ENCODE results near the gene TLCD3A. TPM values are rescaled to one million over a fixed set of nuclear protein-coding genes. Genes with fewer than 3 reads are reported as not detected.

The TLCD3A gene
- total RNA-seq, 1 experiment from 2014 or later, result 21.6 TPM

DNA sequence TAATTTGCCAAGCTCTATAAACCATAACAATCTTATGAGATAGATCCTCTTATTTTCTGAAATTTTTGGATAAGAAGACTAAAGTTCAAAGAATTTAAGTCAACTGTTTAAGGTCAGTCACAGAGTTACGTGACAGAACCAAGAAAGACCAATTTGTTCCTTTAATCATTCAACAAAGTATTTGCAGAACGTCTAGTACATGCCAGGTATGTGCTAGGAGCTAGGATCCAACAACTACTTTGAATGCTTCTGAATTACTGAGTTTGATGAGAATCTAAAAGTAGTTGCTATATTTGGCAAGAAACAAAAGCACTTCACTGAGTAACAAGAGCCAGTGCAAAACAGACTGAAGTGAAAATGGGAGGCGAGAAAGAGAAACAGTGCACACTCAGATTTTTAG, 34.7 kb downstream of the TLCD3A start (continued):
- TF ChIP-seq, protein P1, sequence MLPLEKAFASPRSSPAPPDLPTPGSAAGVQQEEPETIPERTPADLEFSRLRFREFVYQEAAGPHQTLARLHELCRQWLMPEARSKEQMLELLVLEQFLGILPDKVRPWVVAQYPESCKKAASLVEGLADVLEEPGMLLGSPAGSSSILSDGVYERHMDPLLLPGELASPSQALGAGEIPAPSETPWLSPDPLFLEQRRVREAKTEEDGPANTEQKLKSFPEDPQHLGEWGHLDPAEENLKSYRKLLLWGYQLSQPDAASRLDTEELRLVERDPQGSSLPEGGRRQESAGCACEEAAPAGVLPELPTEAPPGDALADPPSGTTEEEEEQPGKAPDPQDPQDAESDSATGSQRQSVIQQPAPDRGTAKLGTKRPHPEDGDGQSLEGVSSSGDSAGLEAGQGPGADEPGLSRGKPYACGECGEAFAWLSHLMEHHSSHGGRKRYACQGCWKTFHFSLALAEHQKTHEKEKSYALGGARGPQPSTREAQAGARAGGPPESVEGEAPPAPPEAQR (CRISPR knock-in tag; IDR thresholded peaks at IDR 0.05), result no peak
- TF ChIP-seq NR1H2 (CRISPR knock-in tag; IDR thresholded peaks at IDR 0.05) (no peak), TEAD1 (CRISPR knock-in tag; IDR thresholded peaks at IDR 0.05) (no peak), OVOL2 (CRISPR knock-in tag; IDR thresholded peaks at IDR 0.05; ENCODE audit: borderline replicate concordance) (no peak), ZNF416 (CRISPR knock-in tag; IDR thresholded peaks at IDR 0.05) (no peak), FOXK1 (CRISPR knock-in tag; IDR thresholded peaks at IDR 0.05) (no peak)
- TF ChIP-seq, protein P2, sequence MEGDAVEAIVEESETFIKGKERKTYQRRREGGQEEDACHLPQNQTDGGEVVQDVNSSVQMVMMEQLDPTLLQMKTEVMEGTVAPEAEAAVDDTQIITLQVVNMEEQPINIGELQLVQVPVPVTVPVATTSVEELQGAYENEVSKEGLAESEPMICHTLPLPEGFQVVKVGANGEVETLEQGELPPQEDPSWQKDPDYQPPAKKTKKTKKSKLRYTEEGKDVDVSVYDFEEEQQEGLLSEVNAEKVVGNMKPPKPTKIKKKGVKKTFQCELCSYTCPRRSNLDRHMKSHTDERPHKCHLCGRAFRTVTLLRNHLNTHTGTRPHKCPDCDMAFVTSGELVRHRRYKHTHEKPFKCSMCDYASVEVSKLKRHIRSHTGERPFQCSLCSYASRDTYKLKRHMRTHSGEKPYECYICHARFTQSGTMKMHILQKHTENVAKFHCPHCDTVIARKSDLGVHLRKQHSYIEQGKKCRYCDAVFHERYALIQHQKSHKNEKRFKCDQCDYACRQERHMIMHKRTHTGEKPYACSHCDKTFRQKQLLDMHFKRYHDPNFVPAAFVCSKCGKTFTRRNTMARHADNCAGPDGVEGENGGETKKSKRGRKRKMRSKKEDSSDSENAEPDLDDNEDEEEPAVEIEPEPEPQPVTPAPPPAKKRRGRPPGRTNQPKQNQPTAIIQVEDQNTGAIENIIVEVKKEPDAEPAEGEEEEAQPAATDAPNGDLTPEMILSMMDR (IDR thresholded peaks at IDR 0.05), result no peak
- TF ChIP-seq, protein P3, sequence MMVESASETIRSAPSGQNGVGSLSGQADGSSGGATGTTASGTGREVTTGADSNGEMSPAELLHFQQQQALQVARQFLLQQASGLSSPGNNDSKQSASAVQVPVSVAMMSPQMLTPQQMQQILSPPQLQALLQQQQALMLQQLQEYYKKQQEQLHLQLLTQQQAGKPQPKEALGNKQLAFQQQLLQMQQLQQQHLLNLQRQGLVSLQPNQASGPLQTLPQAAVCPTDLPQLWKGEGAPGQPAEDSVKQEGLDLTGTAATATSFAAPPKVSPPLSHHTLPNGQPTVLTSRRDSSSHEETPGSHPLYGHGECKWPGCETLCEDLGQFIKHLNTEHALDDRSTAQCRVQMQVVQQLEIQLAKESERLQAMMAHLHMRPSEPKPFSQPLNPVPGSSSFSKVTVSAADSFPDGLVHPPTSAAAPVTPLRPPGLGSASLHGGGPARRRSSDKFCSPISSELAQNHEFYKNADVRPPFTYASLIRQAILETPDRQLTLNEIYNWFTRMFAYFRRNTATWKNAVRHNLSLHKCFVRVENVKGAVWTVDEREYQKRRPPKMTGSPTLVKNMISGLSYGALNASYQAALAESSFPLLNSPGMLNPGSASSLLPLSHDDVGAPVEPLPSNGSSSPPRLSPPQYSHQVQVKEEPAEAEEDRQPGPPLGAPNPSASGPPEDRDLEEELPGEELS (CRISPR knock-in tag; IDR thresholded peaks at IDR 0.05), result no peak

DNA sequence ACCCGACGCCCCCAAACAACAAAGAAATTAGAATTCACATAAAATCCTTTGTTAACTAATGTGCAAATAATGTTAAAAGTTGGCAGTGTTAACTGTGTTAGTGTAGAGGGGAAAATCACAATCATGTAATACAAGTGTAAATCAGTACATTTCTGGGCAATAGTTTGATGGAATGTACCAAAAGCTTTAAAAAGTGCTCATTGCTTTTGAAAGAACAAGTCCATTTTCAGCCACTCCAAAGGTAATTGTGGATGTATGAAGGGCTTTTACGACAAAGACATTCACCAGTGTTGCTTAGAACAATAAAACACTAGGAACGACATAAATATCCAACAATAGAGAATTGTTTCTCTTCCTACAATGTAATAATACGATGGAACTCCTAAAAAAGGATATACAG, 40.6 kb downstream of the TLCD3A start:
- ATAC-seq (no peak), DNase-seq (ENCODE audit: low spot score) (no peak)
- Mint-ChIP-seq H3K4me1 (no peaks in the 10 kb centered on the region), H3K27me3 (ENCODE audit: low read depth) (no peaks in the 10 kb centered on the region), H3K4me3 (no peak overlapping the region), H3K27ac (no peak overlapping the region), H3K36me3 (peaks cover 79% of the 10 kb centered on the region), H3K9me3 (no peaks in the 10 kb centered on the region)
- POLR2A ChIA-PET, result interaction anchor here (0.7 kb wide), 2 partner anchors 44 to 57 kb away, joined by 3 read pairs; no protein-coding TSS in a partner anchor
- CTCF ChIA-PET, result no interaction called here
- TF ChIP-seq TCF7 (CRISPR knock-in tag; IDR thresholded peaks at IDR 0.05; ENCODE audit: low read depth) (no peak), ATF1 (CRISPR knock-in tag; IDR thresholded peaks at IDR 0.05) (no peak), ZNF317 (CRISPR knock-in tag; IDR thresholded peaks at IDR 0.05; ENCODE audit: borderline replicate concordance, low read depth) (no peak), ELF4 (CRISPR knock-in tag; IDR thresholded peaks at IDR 0.05; ENCODE audit: low read depth) (no peak), FOXJ3 (CRISPR knock-in tag; IDR thresholded peaks at IDR 0.05; ENCODE audit: borderline replicate concordance) (no peak), ZNF263 (CRISPR knock-in tag; IDR thresholded peaks at IDR 0.05; ENCODE audit: low read depth) (no peak), TEAD1 (CRISPR knock-in tag; IDR thresholded peaks at IDR 0.05) (no peak), ESRRA (CRISPR knock-in tag; IDR thresholded peaks at IDR 0.05; ENCODE audit: borderline replicate concordance) (no peak), ZBTB21 (CRISPR knock-in tag; IDR thresholded peaks at IDR 0.05; ENCODE audit: borderline replicate concordance) (no peak), IRF2 (CRISPR knock-in tag; IDR thresholded peaks at IDR 0.05; ENCODE audit: borderline replicate concordance, low read depth) (no peak), EMX1 (CRISPR knock-in tag; IDR thresholded peaks at IDR 0.05) (no peak), CBFB (CRISPR knock-in tag; IDR thresholded peaks at IDR 0.05; ENCODE audit: low read depth) (no peak), OVOL2 (CRISPR knock-in tag; IDR thresholded peaks at IDR 0.05; ENCODE audit: borderline replicate concordance) (no peak)
- TF ChIP-seq, protein P4, sequence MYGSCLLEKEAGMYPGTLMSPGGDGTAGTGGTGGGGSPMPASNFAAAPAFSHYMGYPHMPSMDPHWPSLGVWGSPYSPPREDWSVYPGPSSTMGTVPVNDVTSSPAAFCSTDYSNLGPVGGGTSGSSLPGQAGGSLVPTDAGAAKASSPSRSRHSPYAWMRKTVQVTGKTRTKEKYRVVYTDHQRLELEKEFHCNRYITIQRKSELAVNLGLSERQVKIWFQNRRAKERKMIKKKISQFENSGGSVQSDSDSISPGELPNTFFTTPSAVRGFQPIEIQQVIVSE (CRISPR knock-in tag; IDR thresholded peaks at IDR 0.05; ENCODE audit: borderline replicate concordance), result no peak
- TF ChIP-seq, protein P5, sequence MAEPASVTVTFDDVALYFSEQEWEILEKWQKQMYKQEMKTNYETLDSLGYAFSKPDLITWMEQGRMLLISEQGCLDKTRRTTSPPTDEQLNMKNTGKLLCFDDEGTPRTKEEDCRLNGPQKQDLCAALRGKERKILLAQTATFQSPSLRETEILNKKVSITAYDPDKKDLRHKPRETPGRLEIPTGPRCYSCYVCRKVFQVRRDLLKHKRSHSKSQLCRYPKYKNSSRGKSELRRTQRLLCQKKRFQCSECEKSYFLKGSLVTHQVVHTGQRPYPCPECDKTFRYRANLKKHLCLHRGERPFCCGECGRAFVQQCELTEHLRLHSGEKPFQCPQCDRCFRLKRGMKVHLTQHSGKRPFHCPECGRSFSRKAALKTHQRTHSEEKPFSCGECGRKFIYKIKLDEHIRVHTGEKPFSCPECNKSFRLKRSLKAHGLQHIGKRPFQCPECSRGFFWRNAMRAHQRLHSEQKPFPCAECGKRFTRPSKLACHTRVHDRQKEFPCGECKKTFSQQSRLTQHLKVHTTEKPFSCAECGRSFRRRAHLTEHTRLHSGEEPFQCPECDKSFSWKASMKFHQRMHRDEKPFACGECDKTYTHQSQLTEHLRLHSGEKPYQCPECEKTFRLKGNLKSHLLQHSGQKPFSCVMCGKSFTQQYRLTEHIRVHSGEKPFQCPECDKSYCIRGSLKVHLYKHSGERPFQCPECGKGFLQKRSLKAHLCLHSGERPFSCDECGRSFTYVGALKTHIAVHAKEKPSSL (CRISPR knock-in tag; conservative IDR thresholded peaks at IDR 0.05), result no peak
- TF ChIP-seq, protein P6, sequence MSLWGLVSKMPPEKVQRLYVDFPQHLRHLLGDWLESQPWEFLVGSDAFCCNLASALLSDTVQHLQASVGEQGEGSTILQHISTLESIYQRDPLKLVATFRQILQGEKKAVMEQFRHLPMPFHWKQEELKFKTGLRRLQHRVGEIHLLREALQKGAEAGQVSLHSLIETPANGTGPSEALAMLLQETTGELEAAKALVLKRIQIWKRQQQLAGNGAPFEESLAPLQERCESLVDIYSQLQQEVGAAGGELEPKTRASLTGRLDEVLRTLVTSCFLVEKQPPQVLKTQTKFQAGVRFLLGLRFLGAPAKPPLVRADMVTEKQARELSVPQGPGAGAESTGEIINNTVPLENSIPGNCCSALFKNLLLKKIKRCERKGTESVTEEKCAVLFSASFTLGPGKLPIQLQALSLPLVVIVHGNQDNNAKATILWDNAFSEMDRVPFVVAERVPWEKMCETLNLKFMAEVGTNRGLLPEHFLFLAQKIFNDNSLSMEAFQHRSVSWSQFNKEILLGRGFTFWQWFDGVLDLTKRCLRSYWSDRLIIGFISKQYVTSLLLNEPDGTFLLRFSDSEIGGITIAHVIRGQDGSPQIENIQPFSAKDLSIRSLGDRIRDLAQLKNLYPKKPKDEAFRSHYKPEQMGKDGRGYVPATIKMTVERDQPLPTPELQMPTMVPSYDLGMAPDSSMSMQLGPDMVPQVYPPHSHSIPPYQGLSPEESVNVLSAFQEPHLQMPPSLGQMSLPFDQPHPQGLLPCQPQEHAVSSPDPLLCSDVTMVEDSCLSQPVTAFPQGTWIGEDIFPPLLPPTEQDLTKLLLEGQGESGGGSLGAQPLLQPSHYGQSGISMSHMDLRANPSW (CRISPR knock-in tag; conservative IDR thresholded peaks at IDR 0.05; ENCODE audit: low read depth), result no peak
- TF ChIP-seq, protein P7, sequence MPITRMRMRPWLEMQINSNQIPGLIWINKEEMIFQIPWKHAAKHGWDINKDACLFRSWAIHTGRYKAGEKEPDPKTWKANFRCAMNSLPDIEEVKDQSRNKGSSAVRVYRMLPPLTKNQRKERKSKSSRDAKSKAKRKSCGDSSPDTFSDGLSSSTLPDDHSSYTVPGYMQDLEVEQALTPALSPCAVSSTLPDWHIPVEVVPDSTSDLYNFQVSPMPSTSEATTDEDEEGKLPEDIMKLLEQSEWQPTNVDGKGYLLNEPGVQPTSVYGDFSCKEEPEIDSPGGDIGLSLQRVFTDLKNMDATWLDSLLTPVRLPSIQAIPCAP (CRISPR knock-in tag; IDR thresholded peaks at IDR 0.05), result no peak

Measured in WTC11 (cell line).